OCI-LY3 (cell line): Measurements from ENCODE around the gene UST.

Experiments
- H2AFZ ChIP-seq: fragments of 200-600, 300-600 bp; shearing (Covaris generic); 2 replicates; pipeline ENCODE4 v1.6.0; 2014; ENCODE audit warnings: antibody characterized with exemption, low read depth, low read length
- H3K27ac ChIP-seq: fragments of 200-600, 300-600 bp; sonication (generic); 2 replicates; pipeline ENCODE4 v1.5.1; 2014; ENCODE audit warnings: mild to moderate bottlenecking, low read length, moderate library complexity, mixed read lengths
- H3K27me3 ChIP-seq: fragments of 200-600, 300-600 bp; sonication (generic); 2 replicates; pipeline ENCODE4 v1.6.1; 2014; ENCODE audit warnings: low read depth, low read length, mixed read lengths
- H3K36me3 ChIP-seq: fragments of 200-600, 300-600 bp; sonication (generic); replicated peaks from 2 replicates; pipeline ENCODE3; 2014; ENCODE audit warnings: low read depth, low read length, mixed read lengths
- H3K4me1 ChIP-seq: fragments of 300-600, 200-600 bp; sonication (generic); 2 replicates; pipeline ENCODE4 v1.6.1; 2014; ENCODE audit warnings: low read length, mixed read lengths
- H3K4me2 ChIP-seq: fragments of 200-600, 300-600 bp; sonication (generic); 2 replicates; pipeline ENCODE4 v1.6.1; 2014; ENCODE audit warnings: low read length, mixed read lengths
- H3K4me3 ChIP-seq: fragments of 300-600, 200-600 bp; sonication (generic); 2 replicates; pipeline ENCODE4 v1.5.1; 2014; ENCODE audit warnings: antibody characterized with exemption, mild to moderate bottlenecking, low read length, moderate library complexity
- H3K79me2 ChIP-seq: fragments of 300-600, 200-600 bp; shearing (Covaris generic); 2 replicates; pipeline ENCODE4 v1.6.1; 2014; ENCODE audit warnings: mild to moderate bottlenecking, low read length, mixed read lengths
- H3K9ac ChIP-seq: fragments of 300-600, 200-600 bp; shearing (Covaris generic); 2 replicates; pipeline ENCODE4 v1.6.0; 2014; ENCODE audit warnings: mild to moderate bottlenecking, low read length, moderate library complexity
- H3K9me3 ChIP-seq: fragments of 200-600, 300-600 bp; shearing (Covaris generic); 2 replicates; pipeline ENCODE4 v1.6.1; 2014; ENCODE audit warnings: low read length, mixed read lengths; ENCODE audit not compliant: insufficient read depth
- H4K20me1 ChIP-seq: fragments of 200-600, 300-600 bp; sonication (generic); 2 replicates; pipeline ENCODE4 v1.6.1; 2016; ENCODE audit warnings: low read length, mixed read lengths; ENCODE audit not compliant: insufficient read depth
- CTCF ChIP-seq: fragments of 200-600, 300-600 bp; sonication (generic); IDR thresholded peaks from 2 replicates; pipeline ENCODE4 v1.5.1; 2014; ENCODE audit warnings: antibody characterized with exemption, low read length, low read depth
- EZH2phosphoT487 ChIP-seq: fragments of 200-600 bp; shearing (Covaris generic); IDR thresholded peaks from 2 replicates; pipeline ENCODE4 v1.6.1; 2018; ENCODE audit warnings: antibody characterized with exemption, mixed run types, low read depth

UST gene

GRCh38 chr6:148925701-148926100, 178.9 kb downstream of the UST start:
- no peaks in the 10 kb centered on the region for H3K27me3 ChIP-seq
- no peak overlapping the region for H2AFZ ChIP-seq
- no peaks in the 10 kb centered on the region for H3K9me3 ChIP-seq
- no peaks in the 10 kb centered on the region for H3K79me2 ChIP-seq
- no peak overlapping the region for H3K4me3 ChIP-seq
- H3K36me3 ChIP-seq = no peaks in the 10 kb centered on the region
- no peak overlapping the region for H3K27ac ChIP-seq
- TF ChIP-seq CTCF (no peak), EZH2phosphoT487 (no peak)
- no peak overlapping the region for H3K4me2 ChIP-seq
- H3K9ac ChIP-seq = no peak overlapping the region
- no peaks in the 10 kb centered on the region for H3K4me1 ChIP-seq
- no peaks in the 10 kb centered on the region for H4K20me1 ChIP-seq

- no peak for TF ChIP-seq CTCF
- no peak for TF ChIP-seq EZH2phosphoT487
- no peaks in the 10 kb centered on the region for H3K27me3 ChIP-seq
- H3K79me2 ChIP-seq = no peaks in the 10 kb centered on the region
- H3K4me3 ChIP-seq = no peak overlapping the region
- H3K9ac ChIP-seq = no peak overlapping the region
- no peaks in the 10 kb centered on the region for H3K36me3 ChIP-seq
- no peak overlapping the region for H3K27ac ChIP-seq
- H3K9me3 ChIP-seq = no peaks in the 10 kb centered on the region
- H3K4me2 ChIP-seq = no peak overlapping the region
- H4K20me1 ChIP-seq = no peaks in the 10 kb centered on the region
- no peak overlapping the region for H2AFZ ChIP-seq
- no peaks in the 10 kb centered on the region for H3K4me1 ChIP-seq
These were observed 179.6 kb downstream of the UST start for GRCh38 chr6:148926478-148926877.

GRCh38 chr6:148927586-148927985, 180.8 kb downstream of the UST start:
- H3K27me3 ChIP-seq = no peaks in the 10 kb centered on the region
- no peak overlapping the region for H3K27ac ChIP-seq
- H4K20me1 ChIP-seq = no peaks in the 10 kb centered on the region
- H3K36me3 ChIP-seq = no peaks in the 10 kb centered on the region
- TF ChIP-seq EZH2phosphoT487 (no peak), CTCF (no peak)
- H3K9me3 ChIP-seq = no peaks in the 10 kb centered on the region
- no peaks in the 10 kb centered on the region for H3K79me2 ChIP-seq
- H3K4me3 ChIP-seq = no peak overlapping the region
- H3K4me2 ChIP-seq = no peak overlapping the region
- no peak overlapping the region for H3K9ac ChIP-seq
- H3K4me1 ChIP-seq = no peaks in the 10 kb centered on the region
- H2AFZ ChIP-seq = no peak overlapping the region

GRCh38 chr6:148928811-148929210, 182.0 kb downstream of the UST start:
- no peaks in the 10 kb centered on the region for H3K4me1 ChIP-seq
- no peaks in the 10 kb centered on the region for H3K9me3 ChIP-seq
- H3K27me3 ChIP-seq = no peaks in the 10 kb centered on the region
- no peak overlapping the region for H2AFZ ChIP-seq
- H3K4me3 ChIP-seq = no peak overlapping the region
- no peaks in the 10 kb centered on the region for H3K36me3 ChIP-seq
- no peaks in the 10 kb centered on the region for H3K79me2 ChIP-seq
- TF ChIP-seq CTCF (no peak), EZH2phosphoT487 (no peak)
- H3K27ac ChIP-seq = no peak overlapping the region
- H4K20me1 ChIP-seq = no peaks in the 10 kb centered on the region
- no peak overlapping the region for H3K4me2 ChIP-seq
- H3K9ac ChIP-seq = no peak overlapping the region
